Islet of Langerhans (tissue), 1 donor: ENCODE results near the gene LAMC1.

Source experiments
- FAIRE-seq: peaks from one replicate; lab custom pipeline; 2011; peaks lifted over from hg19 to GRCh38; lab: Jason Lieb, UNC

The LAMC1 gene

DNA sequence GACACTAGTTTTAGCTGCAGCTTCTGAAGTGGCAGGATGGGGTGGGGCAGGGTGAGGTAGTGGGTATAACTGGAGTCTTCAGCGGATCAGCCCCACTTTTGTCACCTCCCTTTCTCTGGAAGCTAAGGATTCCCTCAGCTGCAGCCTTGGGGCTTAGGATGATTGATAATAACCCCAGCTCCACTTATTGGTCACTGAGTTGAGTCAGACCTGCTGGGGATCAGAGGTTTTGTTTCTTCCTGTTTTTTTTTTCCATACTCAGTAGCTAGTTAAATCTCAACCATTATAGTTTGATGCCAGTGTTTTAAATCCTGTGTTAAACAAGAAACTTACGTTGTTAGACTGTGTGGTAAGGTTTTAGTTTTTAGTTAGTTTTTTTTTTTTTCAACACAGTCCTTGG is 57.2 kb downstream of the LAMC1 start:
- no peak for FAIRE-seq

DNA sequence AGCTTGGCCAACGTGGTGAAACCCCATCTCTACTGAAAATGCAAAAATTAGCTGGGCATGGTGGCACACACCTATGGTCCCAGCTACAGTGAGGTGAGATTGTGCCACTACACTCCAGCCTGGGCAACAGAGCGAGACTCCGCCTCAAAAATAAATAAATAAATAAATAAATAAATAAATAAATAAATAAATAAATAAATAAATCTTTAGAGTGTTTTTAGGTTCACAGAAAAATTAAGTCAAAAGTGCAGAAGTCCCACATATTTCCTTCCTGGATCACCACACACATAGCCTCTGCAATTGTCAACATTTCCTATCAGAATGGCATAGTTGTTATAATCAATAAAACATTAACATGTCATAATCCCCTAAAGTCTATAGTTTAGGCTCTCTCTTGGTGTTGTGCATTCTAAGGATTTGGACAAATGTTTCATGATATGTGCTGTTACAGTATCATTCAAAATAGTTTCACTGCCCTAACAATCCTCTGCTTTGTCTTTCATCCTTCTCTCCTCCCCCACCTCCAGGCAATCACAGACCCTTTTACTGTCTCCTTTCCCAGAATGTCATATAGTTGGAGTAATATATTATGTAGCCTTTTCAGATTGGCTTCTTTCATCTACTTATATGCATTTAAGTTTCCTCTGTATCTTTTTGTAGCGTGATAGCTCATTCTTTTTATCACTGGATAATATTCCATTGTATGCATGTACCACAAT is 58.3 kb downstream of the LAMC1 start:
- no peak for FAIRE-seq

DNA sequence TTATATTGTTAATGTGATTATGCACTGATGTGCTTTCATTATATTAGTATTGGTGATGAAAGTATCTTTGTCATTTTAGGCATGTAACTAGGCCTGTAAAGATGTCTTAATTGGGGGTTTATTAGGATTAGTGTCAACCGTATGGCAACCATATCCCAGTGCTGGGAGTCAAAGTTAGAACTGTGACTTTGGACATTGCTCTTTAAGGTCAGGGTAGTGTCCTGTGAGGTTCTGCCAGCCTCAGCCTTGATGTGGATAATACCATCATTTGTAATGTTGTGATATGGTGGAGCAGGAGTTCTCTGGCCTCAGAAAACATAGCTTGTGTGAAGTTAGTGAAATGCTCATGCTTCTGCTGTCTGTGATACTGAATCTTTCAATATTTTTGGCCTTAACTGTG is 59.4 kb downstream of the LAMC1 start:
- FAIRE-seq, result no peak

DNA sequence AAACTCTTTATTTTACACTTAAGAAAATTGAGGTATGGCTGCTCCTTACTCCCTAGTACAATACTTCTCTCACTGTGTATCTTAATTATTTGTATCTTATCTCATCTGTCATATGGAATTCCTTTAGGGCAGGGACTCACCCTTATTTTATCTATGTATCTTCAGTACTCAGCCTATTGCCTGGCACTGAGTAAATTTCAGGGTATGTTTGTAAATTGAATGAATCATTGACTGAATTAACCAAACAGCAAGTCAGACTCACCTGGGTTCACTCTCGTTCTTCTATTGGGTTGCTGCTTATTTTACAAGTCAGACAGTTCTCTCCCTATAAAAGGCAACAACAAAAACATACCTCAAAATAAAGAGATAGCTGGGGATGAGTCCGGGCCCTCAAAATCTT is 63.8 kb downstream of the LAMC1 start:
- no peak for FAIRE-seq

DNA sequence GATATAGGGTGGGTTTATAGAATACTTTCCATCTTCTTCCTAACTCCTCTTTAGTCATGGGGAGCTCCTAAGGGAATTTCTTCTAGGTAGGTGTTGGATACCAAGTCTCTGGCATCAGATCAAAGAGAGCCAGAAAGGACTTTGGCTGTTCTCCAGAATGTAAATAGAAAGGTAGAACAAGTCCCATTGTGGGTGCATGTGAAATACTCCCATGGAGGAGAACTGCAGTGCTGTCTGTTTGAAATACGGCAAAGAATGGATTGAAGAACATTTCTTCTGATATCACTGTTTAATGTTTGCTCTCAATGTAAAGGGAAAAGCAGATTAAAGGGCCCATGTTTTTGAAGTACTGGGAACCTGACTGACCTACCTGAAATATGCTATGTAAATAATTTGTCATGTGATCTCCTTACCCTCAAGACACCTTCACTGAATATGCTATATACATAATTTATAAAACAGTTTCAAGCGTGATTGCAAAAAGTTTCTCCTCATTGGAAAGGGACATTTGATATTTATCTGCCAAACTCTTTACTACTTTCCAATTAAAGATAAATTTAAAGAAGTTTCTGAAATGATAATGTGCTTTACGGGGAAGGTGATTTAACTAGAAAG is 65.9 kb downstream of the LAMC1 start:
- peak; percentile 66 for FAIRE-seq

DNA sequence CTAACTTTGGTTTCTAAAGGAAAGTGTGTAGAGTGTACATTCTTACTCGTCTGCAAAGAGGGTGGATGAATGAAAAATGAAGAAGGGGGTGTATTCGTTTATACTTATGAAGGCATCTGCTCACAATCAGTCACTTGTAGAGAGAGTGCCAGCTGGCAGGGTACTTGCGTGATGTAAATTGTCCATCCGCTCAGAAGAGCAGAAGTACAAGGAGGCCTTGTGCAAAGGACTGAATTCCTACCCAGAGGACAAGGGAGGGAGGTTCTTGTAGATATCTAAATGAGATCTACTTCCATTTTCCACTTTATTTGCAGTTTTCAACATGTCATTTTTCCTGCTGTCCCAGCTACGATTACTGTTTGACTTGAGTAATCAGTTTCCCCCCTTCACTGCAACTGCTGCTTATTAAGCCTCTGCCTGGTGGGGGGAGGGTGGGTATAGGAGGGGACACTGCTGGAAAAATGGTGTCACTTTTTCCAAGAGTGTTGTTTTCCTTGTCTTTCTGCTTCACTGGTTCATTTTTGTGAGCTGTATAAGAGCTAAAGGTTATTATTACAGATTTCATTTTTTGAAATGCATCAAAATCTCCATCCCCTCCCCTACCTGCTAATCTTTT is 67.3 kb downstream of the LAMC1 start:
- no peak for FAIRE-seq

DNA sequence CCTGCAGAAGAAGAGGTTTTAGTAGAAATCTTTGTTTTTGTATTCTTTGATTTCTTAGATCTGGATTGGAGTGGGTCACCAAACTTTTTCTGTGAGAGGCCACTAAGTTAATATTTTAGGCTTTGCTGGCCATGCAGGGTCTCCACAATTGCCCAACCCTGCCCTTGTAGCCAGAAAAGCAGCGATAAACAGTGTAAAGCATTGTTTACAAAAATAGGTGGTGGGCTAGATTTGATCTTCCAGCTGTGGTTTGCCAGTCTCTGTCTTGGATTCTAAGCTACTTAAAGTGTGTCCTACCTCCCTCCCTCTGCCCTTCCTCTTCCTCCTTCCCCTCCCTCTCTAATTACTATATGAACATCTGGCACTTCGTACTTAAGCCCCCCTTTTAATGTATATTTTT is 68.0 kb downstream of the LAMC1 start:
- no peak for FAIRE-seq

DNA sequence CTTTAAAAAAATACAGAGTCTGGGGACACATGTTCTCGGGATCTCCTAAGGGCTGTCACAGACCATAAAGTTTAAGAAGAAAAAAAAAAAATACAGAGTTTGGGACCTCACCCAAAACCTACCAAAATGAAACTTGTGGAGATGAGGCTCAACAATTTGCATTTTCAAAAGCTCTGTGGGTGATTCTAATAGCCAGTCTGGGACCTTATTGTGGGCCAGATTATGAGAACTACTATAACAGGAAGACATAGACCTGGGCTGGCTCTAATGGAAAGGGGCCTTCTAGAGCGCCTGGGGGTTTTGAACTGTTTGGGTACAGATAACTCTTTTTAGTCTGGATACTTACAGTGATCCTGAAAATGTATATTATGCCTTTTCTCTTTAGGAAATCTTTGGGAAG is 69.1 kb downstream of the LAMC1 start:
- no peak for FAIRE-seq

DNA sequence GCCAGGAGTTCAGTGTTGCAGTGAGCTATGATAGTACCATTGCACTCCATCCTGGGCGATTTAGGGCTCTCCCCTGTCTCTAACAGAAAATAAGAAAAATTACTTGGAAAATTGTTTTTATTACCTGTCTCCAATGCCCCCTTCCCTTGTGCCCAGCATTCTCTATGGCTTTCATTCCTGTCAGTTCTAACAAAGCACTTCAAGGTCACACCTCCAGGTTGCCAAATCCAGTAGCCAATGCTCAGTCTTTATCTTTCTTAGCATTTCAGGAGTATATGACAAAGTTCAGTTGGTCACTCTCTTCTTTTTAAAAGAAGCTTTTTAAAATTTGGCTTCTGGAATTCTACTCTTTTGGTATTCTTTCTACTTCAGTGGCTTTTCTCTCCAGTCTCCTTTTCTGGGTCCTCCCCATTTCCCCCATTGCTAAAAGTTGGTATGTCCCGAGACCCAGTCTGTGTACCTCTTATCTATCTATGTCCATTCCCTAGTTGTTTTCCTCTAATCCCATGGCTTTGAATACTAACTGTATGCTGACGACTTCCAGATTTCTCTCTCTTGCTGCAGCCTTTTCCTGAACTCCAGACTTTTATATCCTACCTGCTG is 69.9 kb downstream of the LAMC1 start:
- FAIRE-seq, result no peak

DNA sequence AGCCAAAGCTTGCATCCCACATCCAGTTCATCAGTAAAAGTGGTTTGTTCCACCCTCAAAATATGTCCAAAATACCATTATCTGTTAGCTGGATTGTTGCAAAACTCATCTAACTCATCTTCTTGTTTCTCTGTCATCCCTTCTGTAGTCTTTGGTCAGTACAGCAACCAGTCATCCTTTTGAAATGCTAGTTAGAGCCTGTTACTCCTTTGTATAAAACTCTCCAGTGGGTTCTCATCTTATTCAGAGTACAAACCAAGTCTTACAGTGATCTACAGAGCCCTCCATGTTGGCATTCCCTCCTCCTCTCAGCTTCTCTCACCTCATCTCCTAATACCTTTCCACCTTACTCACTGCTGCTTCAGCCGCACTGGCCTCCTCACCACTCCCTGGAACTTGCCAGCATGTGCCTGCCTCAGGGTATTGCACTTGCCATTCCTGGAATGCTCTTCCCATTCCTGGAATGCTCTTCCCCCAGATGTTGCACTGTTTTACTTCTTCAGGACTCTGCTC is 70.6 kb downstream of the LAMC1 start:
- FAIRE-seq, result no peak

DNA sequence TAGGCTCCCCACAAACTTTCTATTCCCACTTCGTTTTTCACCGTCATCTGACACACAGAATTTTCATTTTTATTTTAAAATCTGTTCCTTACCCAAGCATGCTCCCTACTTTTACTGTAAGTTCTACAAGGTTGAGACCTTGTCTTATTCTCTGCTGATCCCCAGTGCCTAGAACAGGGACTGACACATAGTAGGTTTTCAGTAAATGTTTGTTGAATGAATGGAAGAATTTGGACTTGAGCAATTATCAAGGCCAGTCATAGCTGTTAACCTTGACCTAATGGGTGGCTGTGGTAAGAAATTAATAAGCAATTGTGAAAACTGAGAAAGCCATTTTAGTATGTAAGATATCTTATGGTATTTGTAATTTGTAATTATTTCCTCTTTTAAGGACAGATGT is 71.1 kb downstream of the LAMC1 start:
- FAIRE-seq, result no peak

DNA sequence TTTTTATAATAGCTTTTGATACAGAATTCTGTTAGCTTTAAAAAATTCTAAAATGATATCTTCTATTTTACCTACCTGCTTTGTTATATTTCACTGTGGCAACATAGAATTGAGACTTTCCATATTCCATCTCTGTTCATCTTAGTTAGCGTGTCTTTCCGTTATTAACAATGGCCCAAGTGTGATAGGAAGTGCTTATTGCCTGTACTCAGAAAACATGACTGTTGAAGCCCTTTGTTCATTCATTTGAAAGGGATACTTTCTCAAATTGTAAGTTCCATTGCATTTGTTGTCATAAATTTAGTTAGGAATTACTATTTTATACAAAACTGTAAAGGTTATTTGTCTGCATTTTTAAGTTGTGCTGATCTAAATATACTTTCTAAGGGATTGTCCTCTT is 73.1 kb downstream of the LAMC1 start:
- FAIRE-seq, result no peak

DNA sequence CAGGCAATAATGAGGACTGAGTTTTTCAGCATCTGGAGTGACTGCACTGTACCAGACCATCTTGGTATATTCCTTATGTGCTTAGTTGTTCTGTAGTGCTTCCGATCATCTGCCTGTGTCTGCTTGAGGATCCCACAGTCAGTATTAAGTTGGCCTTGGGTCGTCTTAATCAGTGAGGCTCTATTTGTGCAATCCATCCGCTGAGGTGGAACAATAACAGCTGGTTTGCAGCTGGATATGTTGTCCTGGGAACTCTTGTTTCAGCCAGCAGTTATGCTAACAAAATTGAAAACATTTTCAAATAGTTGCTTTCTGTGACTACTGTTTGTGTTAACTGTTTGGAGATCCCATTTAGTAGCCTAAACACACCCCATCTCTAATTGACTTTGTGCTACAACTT is 73.7 kb downstream of the LAMC1 start:
- FAIRE-seq, result no peak

DNA sequence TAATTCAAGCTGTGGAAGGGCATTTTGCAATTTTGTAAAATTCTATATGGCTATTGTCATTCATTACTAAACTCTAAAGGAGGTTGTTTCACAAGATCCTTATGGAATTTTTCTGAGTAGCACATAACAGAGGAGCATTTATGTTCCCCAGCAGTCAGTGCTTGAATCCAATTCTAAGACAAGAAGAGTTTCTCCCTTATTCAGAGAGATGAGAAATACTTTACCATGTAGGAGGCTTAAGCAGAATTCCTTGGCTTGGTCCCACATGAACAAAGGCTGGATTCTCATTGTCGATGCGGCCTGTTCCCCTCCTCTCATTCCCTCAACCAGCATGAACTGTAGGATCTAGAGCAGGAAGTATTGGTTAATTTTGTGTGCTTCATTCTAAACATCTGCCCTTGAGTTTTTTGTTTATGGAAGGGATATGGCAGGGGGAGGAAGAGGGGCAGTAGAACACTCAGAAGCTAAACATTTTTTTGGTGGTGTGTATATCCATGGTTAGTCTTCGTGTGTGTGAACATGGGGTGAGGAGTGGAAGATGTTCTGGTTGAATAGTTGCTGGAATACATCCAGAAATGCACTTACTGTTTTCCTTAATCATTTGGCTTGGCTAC is 74.3 kb downstream of the LAMC1 start:
- FAIRE-seq, result no peak

DNA sequence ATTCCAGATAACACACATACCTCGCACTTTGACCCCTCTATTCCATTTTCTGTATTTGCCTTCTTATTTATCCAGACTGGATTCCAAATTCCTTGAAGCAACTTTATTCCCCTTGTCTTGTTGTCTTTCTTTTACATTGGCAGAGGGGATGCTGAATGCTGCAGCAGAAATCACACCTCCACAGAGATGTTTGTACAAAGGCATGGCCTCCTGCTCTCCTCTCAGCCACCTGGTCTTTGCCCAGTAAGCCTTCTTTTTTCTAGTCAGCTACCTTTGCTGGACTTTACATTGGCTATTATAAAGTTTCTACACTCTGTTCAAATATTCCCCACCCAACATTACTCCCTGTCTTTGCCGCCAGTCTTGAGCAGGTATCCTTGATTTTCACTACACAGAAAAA is 75.1 kb downstream of the LAMC1 start:
- no peak for FAIRE-seq

DNA sequence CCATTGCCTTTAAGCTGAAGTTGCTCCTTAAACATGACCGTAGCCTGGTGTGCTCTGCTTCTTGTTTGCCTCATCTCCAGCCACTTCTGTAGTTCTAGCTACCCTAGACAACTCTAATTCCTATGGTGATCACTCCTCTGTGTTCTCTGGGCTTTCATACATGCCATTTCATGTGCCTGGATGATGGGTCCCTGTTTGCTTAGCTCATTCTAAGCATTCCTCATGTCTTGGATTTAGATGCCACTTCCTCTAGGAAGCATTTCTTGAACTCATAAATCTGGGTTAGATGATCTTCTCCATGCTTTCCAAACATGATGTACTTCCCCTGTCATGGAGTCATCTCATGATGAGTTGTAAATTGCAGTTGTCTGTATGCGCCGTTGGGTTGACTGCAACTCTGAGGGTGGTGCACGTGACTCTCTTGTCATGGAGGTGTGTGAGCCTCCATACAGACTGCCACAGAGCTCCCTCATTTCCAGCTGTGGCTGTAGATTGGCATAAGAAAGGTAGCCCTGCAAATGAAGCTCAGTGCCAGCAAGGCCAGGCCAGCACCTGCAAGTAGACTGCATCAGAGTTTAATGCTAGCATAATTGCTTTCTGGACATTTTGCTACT is 77.2 kb downstream of the LAMC1 start:
- FAIRE-seq, result no peak

DNA sequence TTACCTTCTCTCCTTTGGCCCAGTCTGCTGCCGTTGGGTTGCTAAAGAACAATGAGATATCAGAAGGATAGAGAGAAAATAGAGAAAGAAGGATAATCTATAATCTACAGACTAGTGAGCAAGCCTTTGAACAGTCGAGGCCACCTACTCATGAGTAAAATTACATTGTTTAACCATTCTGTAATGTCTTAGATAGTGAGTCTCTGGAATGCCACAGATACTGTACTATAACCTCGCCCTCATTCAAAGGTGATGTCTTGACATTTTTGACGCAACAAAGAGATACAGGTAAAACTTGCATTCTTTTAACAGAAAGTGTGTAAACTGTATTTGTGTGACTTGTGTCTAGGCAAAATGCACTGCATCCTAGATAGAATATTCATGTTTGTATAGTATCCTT is 77.9 kb downstream of the LAMC1 start:
- FAIRE-seq, result no peak

DNA sequence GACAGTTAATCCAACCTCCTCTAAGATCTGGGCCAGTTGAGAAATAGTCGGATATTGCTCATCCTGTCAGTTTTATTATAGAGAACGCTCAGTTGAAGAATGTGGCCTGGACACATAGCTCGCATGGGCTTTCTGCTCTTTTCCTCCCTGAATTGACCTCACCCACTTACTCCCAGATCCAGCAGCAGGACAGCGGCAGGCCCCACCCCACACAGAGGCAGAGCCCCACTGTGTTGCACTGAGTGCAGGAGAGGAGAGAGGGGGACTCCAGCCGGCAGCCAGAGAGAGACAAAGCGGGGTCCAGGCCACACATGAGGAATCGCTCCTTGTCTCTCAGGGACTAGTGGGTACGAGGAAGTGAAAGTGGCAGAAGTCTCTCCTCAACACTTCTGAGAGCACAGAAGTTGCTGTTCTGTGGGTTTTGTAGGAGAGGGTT is 78.6 kb downstream of the LAMC1 start:
- no peak for FAIRE-seq

DNA sequence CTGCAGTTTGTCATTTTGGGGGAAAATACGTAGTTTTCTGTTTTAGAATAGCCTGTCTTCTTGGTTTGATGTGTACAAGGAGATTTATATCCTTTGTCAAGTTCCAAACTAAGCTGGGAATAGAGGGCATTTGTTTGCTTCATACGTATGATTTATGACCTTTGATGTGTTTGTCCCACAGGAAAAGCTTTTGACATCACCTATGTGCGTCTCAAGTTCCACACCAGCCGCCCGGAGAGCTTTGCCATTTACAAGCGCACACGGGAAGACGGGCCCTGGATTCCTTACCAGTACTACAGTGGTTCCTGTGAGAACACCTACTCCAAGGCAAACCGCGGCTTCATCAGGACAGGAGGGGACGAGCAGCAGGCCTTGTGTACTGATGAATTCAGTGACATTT is 79.9 kb downstream of the LAMC1 start:
- no peak for FAIRE-seq

DNA sequence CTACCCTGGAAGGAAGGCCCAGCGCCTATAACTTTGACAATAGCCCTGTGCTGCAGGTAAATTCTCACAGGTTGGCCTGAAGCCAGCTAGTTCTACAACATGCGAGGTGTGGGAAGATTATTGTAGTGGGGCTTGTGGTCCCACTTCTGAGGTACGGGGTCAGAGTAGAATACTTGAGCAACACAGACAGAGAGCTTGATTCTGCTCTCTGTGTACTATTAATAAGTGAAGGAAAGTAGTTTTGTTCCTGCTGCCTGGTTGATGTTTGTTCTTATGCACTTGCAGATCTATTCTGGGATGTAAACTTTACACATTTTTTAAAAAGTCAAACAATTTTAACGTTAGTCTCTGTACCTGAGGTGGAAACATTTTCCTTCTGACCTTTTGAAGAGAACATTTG is 80.4 kb downstream of the LAMC1 start:
- no peak for FAIRE-seq

DNA sequence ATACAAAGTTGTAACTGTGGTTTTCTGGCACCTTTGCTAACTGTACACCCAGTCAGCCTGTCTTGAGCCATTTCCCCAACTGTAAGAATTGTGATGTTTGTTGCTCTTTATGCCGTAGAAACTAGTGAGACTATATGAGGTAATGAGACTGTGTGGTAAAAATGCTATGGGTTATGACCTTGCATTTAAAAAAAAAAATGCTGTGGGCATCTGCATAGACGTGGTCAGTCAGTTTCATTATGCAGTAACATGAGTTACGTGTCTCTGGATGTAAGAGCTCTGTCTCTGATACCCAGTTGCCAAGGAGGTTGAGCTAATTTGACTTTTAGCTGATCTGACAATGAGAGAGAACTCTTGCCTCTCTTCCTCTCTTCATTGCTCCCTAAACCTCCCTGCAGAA is 82.2 kb downstream of the LAMC1 start:
- FAIRE-seq, result no peak

DNA sequence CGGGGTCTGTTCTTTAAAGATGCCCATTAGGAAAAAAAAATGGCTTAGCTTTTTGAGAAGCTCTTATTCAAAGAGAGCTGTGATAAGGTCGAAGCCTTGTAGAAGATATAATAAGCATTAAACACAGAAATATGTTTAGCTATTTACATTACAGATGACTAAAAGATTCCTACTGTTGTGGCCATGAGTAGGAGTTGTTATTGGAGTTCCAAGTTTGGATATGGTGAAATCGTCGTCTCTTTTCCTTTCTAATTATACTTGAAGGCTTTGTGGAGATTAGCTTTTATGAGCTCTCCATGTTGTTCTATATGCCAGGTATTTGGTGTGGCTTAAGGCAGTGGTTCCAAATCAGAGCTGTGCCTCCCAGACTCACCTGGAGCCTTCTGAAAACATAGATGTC is 82.9 kb downstream of the LAMC1 start:
- FAIRE-seq, result no peak
